Measurements from ENCODE around the gene STARD13.
"Not testable (repeated sequence)": the region's sequence is repeated elsewhere in the genome, so short reads cannot be mapped to it uniquely, and the experiment has no call there.

STARD13 gene

GRCh38 chr13:33193428-33193974 is 92.1 kb downstream of the STARD13 start:
- no peak for DNase-seq

- DNase-seq, result no peak
Observed at GRCh38 chr13:33191425-33192210, 93.9 kb downstream of the STARD13 start.

GRCh38 chr13:33189470-33189869 is 96.1 kb downstream of the STARD13 start:
- no peak for DNase-seq

GRCh38 chr13:33188093-33188882 is 97.3 kb downstream of the STARD13 start:
- no peak for DNase-seq

- DNase-seq, result no peak
Observed at GRCh38 chr13:33186861-33187291, 98.7 kb downstream of the STARD13 start.

- DNase-seq, result no peak
Observed at GRCh38 chr13:33185853-33186252, 99.7 kb downstream of the STARD13 start.

GRCh38 chr13:33184530-33184929 is 101.0 kb downstream of the STARD13 start:
- no peak for DNase-seq

- DNase-seq, result no peak
Observed at GRCh38 chr13:33184112-33184490, 101.5 kb downstream of the STARD13 start.

- DNase-seq, result no peak
Observed at GRCh38 chr13:33183431-33184111, 102.0 kb downstream of the STARD13 start.

- no peak for DNase-seq
Observed at GRCh38 chr13:33182729-33183128, 102.8 kb downstream of the STARD13 start.

- DNase-seq, result no peak
Observed at GRCh38 chr13:33181264-33181663, 104.3 kb downstream of the STARD13 start.

GRCh38 chr13:33180122-33180804 is 105.3 kb downstream of the STARD13 start:
- DNase-seq, result no peak

- no peak for DNase-seq
Observed at GRCh38 chr13:33179463-33179862, 106.1 kb downstream of the STARD13 start.

- no peak for DNase-seq
Observed at GRCh38 chr13:33178209-33178840, 107.2 kb downstream of the STARD13 start.

- DNase-seq, result not testable (repeated sequence)
Observed at GRCh38 chr13:33177340-33178208, 108.0 kb downstream of the STARD13 start.

- DNase-seq, result no peak
Observed at GRCh38 chr13:33176526-33176925, 109.0 kb downstream of the STARD13 start.

GRCh38 chr13:33175991-33176390 is 109.6 kb downstream of the STARD13 start:
- DNase-seq, result no peak

- DNase-seq, result no peak
Observed at GRCh38 chr13:33174931-33175330, 110.6 kb downstream of the STARD13 start.

- DNase-seq, result peak; percentile 24
Observed at GRCh38 chr13:33174491-33174890, 111.1 kb downstream of the STARD13 start.

GRCh38 chr13:33172911-33173310 is 112.6 kb downstream of the STARD13 start:
- no peak for DNase-seq

- DNase-seq, result no peak
Observed at GRCh38 chr13:33172400-33172799, 113.2 kb downstream of the STARD13 start.

Measured in NCI-H510A (cell line).